GM19035 (cell line): ENCODE measurements around the gene GBP6.
A peak's percentile ranks its signal among the peaks of the same experiment; 100 is the strongest.
"Not testable (repeated sequence)": the region's sequence is repeated elsewhere in the genome, so short reads cannot be mapped to it uniquely, and the experiment has no call there.

ENCODE experiments used
- ATAC-seq: cut with Tn5 transposase; IDR thresholded peaks from one replicate; pipeline ENCODE4 v1.9.1; 2021; ENCODE audit not compliant: unreplicated experiment

Gene GBP6

DNA sequence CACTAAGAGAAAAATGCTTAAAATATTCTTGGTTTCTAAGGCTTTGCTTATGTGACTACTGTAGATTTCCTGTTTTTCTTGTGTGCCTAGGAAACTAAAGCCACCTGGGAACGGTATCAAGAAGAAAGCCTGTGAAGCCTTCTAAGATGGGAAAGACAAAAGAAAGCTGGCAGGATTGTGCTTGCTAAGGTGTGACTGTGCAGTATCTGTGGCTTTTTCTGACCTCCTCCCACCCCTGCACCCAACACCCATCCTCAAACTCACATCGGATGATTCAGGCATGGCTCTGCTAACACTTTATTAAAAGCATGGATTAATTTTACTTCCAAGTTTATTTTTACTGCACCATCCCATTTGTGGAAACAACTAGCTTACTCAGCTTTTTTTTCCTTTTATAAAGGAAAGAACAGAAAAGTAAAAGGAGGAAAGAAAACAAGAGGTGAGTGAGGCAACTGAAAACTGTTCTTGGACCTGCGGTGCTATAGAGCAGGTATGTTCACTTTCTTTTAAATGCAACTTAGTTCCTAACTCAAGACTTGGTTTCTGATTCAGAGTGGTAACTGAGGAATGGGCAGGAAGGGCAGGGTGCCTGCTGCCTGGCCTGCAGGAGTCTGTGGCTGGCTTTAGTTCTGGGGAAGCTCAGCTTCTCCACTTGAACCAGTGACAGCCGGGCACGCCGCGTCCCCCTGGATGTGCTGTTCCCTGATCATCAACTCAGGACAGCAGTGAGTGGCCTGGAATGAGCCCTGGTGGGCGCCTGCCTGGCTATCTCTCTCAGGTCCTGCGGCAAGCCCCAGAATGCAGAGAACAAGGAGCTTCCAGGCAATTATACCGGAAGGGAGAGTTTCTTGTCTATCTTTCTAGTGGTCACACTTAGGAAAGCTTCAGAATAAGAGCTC lies at the start of gene GBP6:
GBP6 (plus strand) TSS at position 422 of the 899 bp plus-strand sequence. CDS start 4,493 bp downstream, outside the sequence.
- ATAC-seq: peak; percentile 31

DNA sequence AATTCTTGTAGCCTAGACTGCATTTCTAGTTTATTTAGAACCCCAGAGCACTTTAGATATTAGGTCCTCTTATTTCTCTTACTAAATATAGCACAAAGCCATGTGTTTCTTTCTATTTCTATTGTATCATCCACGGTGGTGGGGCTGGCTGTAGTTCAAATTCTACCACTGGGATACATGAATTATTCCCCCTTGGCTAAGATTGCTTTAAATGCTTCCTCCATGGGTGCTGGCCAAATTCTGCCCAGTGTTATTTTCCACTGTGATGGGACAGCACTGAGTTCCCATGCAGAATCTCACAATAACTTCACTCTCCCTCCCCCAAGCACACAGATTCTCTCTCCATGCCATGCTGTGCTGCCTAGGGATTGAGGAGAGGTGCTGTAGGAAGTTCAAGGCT lies 41.5 kb upstream of the GBP6 start:
- ATAC-seq: no peak

DNA sequence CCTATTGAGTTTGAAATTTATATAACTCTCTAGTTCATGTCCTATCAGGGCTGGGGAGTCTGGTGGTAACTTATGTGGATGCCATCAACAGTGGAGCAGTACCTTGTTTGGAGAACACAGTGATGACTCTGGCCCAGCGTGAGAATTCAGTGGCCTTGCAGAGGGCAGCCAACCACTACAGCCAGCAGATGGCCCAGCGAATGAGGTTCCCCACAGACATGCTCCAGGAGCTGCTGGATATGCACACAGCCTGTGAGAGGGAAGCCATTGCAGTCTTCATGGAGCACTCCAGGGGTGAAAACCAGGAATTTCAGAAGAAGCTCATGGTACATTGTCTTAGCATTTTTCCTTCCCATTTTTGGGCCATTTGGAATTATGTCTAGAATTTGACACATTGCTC lies 32.0 kb upstream of the GBP6 start:
- ATAC-seq: no peak

DNA sequence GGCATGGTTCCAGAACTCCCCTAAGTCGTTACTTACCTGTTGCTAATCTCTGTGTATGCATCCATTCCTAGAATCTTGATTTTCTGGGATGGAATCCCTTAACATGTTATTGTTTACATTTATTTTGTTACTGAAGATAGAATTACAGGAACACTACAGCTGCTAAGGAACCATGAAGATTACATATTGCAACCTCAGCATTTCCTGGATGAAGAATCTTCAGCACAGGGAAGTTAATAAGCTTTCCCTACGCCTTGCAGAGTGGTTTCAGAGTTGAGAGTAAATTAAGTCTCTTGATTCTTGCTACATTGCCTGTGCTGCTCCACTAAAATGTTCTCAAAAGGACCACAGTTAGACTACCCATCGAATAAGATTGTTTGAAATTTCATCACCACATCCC lies 31.4 kb upstream of the GBP6 start:
- ATAC-seq: no peak

DNA sequence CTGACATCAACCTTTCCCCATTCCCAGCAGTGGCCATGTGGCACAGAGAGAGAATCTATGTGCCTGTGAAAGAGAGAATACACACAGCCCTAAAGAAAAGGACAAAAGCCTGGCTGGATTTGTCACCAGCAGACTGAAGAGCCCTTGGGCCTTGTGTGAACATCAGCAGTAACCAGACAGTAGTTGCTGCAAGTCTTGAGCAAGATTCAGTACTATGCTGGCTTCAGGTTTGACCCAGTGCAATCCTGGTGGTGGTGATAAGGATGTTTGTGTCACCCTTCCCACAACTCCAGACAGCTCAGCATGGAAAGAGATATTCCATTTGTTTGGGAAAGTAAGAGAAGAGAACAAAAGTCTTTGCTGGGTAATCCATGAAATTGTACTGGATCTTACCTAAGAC lies 28.4 kb upstream of the GBP6 start:
- ATAC-seq: no peak

- ATAC-seq: no peak
Measured at GRCh38 chr1:89337903-89338302, 26.0 kb upstream of the GBP6 start.

- ATAC-seq: no peak
Measured at GRCh38 chr1:89339039-89339438, 24.8 kb upstream of the GBP6 start.

DNA sequence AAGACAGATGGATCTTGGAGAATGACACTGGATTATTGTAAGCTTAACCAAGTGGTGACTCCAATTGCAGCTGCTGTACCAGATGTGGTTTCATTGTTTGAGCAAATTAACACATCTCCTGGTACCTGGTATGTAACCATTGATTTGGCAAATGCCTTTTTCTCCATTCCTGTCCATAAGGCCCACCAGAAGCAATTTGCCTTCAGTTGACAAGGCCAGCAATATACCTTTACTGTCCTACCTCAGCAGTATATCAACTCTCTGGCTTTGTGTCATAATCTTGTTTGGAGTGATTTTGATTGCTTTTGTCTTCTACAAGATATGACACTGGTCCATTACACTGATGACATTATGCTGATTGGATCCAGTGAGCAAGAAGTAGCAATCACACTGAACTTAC lies 18.4 kb upstream of the GBP6 start:
- not testable (repeated sequence) for ATAC-seq

- no peak for ATAC-seq
Measured at GRCh38 chr1:89347296-89347695, 16.6 kb upstream of the GBP6 start.

DNA sequence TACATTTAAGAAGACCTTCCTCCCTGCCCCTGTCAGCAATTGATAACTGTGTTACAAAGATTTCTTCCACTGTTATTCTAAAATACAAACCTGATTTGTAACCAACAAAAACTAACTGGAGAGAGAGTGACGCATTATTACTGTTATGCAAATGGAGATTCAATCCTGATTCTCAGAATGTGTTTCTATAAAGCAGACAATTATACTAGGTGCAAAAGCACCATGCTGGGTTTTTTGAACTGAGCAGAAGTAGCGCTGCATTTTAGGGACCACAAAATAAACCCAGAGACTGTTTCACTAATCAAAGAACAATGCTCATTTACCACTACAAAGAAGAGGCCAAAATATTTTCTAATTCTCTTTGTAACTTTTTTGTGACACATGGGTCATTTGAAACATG lies 13.6 kb upstream of the GBP6 start:
- ATAC-seq: no peak

GRCh38 chr1:89351597-89352311 lies 12.1 kb upstream of the GBP6 start:
- no peak for ATAC-seq

DNA sequence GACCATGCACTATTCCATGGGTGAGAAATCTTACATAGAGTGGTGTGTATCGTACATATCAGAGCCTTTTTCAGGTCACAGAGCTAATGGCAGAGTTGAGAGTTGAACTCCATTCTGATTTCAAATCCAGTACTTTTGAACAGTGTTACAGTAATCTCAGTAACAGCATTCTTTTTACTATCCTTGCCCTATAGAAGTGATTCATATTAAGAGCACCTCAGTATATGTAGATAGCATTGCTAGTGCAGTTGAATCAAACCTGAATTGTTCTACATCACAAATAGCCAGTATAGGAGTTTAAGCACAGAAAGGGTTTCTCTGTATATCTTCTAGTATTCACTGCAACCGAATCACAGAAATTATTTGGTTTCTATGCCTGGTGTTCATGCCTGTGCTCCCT lies 11.4 kb upstream of the GBP6 start:
- no peak for ATAC-seq

GRCh38 chr1:89354205-89354604 lies 9.7 kb upstream of the GBP6 start:
- ATAC-seq: no peak

- ATAC-seq: no peak
Measured at GRCh38 chr1:89355056-89355455, 8.8 kb upstream of the GBP6 start.

- ATAC-seq: no peak
Measured at GRCh38 chr1:89356658-89357400, 7.0 kb upstream of the GBP6 start.

DNA sequence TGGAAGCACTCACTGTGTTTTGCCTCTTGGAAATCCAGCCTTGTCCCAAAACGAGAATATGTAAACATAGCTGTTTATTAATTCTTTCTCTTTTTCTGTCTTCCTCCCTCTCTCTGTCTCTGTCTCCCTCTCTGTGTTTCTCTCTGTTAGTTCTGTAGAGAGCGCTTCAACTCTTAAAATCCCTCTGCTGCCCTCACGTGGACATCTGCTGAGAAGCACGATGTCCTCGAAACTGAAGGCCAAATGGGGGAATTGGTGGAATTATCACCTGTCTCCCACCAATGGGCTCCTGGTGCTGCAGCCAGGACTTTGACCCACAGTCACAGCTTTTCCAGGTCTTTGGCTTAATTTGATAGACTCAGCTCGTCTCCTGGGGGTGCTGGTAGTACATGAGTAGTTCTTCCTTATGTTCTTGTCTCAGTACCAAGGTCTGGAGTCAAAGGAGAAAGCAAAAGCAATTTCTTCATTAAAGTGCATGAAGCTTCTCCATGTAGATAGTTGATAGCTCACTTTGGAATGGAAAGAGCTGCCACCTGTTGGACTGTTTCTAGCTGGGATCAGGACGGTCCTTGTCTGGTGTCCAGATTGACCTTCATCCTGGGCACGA lies 5.5 kb upstream of the GBP6 start:
- peak; percentile 68 for ATAC-seq

GRCh38 chr1:89360716-89361115 lies 3.1 kb upstream of the GBP6 start:
- ATAC-seq: no peak

DNA sequence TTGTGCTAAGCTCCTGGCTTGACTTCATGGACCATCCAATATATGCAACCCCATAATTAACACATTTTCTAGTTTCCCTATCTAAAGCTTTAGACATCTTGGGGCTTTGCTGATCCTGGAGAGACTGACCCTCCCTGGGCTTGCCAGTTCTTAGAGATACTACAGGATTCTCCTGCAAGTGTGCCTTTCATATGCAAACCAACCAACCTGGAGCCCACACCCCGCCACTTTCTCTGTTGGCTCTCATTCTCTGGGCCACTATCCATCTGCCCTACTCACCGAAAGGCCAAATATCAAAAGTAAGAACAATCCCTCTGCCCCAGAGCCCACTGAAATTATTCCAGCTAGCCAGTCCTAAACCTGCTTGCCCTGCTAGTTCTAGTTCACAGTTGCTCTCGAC lies 2.2 kb upstream of the GBP6 start:
- ATAC-seq: no peak

- peak; percentile 74 for ATAC-seq
Measured at GRCh38 chr1:89363196-89363595, 663 bp upstream of the GBP6 start.

DNA sequence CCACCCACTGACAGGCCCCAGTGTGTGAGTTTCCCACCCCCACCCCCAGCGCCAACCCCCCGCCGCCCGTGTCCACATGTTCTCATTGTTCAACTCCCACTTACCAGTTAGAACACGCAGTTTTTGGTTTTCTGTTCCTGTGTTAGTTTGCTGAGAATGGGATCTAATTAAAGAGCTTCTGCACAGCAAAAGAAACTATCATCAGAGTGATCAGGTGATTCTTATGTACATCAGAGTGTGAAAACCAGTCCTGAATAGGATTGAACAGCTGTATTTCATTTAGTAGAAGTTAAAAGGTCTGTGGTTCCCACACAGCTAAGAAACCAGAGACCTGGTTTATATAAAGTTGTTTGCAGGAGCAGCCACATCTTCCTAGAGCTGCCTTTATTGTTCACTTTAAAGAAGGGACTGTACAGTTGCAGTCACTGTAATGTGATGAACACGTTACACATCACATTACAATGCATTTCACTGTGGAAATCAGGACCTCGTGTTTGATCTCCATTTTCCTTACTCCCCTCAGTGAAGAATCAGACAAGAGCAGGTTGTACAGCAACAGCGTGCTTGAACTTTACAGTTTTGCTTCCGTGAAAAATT lies 1.2 kb downstream of the GBP6 start:
- no peak for ATAC-seq

GRCh38 chr1:89367221-89367620 lies 3.4 kb downstream of the GBP6 start:
- no peak for ATAC-seq
